GM13976 (cell line): ENCODE results near the gene BCL10.

ENCODE experiments used
- DNase-seq: peaks from one replicate; pipeline ENCODE4 v3.0.0; 2012; ENCODE audit warnings: low spot score
- in situ Hi-C: fragments of 300-500 bp; cut with MboI; formaldehyde crosslinking; loops from one replicate; pipeline ENCODE4 v1.12.0; 2022; ENCODE audit warnings: low sequenced_read_pairs, mixed read lengths, inconsistent platforms; ENCODE audit not compliant: unreplicated experiment
- TF ChIP-seq, protein P1 (sequence below): IDR thresholded peaks from 2 replicates; pipeline ENCODE4 v1.5.1; 2012; ENCODE audit warnings: borderline replicate concordance, mild to moderate bottlenecking; ENCODE audit not compliant: insufficient read depth; ENCODE audit errors: extremely low read depth, missing control alignments, control extremely low read depth

The BCL10 gene

DNA sequence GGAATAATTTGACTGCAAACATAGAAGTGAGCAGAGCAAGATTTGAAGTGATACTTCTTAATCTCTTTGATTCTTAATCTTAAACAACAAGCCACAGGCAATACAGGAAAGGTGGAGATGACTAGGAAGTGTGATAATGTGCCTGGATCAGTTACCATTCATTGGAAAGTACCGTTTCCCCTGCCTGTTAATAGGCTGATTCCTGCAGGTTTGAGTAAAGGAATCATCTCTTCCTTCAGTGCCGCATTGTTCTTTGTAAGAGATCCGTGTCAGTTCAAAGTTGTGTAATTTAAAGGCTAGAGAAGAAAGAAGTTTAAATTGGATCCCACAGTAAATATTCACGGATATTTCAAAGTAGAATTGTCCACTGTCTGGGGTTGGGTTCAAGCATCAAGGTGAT lies 43.5 kb upstream of the BCL10 start:
- TF ChIP-seq, protein P1, sequence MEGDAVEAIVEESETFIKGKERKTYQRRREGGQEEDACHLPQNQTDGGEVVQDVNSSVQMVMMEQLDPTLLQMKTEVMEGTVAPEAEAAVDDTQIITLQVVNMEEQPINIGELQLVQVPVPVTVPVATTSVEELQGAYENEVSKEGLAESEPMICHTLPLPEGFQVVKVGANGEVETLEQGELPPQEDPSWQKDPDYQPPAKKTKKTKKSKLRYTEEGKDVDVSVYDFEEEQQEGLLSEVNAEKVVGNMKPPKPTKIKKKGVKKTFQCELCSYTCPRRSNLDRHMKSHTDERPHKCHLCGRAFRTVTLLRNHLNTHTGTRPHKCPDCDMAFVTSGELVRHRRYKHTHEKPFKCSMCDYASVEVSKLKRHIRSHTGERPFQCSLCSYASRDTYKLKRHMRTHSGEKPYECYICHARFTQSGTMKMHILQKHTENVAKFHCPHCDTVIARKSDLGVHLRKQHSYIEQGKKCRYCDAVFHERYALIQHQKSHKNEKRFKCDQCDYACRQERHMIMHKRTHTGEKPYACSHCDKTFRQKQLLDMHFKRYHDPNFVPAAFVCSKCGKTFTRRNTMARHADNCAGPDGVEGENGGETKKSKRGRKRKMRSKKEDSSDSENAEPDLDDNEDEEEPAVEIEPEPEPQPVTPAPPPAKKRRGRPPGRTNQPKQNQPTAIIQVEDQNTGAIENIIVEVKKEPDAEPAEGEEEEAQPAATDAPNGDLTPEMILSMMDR, result no peak
- DNase-seq, result no peak
- in situ Hi-C loops, result loop anchor here (25.0 kb wide), 3 partner anchors 392 to 692 kb away; partner anchors contain the start of gene ZNHIT6

DNA sequence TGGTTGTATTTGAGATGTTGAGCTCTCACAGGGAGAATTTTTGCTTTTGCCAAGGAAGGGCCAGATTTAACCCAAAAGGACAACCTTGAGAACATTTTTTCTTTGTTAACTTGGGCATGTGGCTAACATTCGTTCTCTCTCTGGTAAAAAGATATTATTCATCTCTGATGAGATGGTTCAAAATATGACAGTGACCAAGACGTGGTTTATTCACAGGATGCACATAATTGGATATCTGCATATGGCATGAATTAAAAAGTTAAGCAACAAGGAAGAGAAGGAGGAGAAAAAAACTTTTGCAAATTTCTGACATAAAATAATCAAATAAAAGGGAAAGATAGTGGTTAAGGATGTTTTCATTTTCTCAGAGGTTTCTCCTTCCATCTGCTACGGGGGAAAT lies 43.1 kb upstream of the BCL10 start:
- TF ChIP-seq, protein P1, result no peak
- in situ Hi-C loops, result loop anchor here (25.0 kb wide), 3 partner anchors 393 to 693 kb away; partner anchors contain the start of gene ZNHIT6
- no peak for DNase-seq

DNA sequence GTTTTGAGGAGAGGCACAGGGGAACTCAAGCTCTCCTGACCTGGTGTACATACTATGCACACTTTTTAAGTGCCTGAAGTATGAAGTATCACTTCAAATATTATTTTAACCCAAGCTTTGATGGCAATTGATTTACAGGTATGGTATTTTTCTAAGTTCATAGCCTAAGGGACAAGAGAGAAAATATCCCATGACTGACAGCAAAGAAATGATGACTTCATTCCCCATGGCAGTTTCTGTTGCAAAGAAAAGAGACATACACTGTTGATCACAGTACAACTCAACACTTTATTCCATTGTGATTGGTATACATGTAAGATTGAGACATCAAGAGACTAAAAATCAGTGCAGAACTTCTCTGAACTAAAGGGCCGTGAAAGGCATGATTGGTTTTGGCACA lies 41.8 kb upstream of the BCL10 start:
- TF ChIP-seq, protein P1, result no peak
- in situ Hi-C loops, result loop anchor here (25.0 kb wide), 3 partner anchors 394 to 694 kb away; partner anchors contain the start of gene ZNHIT6
- DNase-seq, result no peak

DNA sequence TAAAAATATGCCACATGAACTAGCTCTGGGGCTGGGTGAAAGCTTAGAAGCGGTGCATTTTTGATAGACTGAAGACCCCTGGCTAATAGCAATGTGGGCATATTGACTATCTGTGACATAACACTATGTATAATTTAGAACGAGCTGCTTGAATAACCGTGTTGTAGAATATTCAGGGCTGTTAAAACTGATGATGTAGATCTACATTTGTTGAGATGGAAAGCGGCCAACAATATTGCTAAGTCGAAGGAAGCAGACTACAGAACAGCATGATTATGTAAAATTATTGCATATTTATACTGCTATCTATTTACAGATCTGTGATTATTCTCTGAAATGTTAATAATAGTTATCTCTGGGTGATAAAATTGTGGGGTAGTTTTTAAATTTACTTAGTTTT lies 41.1 kb upstream of the BCL10 start:
- TF ChIP-seq, protein P1, result no peak
- in situ Hi-C loops, result loop anchor here (25.0 kb wide), 3 partner anchors 395 to 695 kb away; partner anchors contain the start of gene ZNHIT6

DNA sequence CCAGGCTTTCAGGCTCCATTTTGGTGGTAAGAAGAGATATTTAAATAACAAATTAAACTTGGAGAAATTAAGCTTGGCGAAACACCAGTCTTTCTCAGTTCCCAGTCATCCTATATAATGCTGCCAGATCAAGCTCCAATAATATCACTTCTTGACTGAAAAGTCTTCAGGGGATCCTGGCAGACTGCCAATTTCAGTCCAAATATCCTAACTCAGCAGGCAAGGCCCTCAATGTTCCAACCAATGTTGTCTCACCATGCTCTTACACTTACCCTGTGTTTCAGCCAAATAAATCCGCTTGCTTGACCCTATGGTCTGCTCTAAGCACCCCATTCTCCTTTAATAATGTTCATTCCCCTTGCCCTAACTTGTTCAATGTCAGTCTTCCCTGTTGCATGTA lies 39.9 kb upstream of the BCL10 start:
- in situ Hi-C loops, result loop anchor here (25.0 kb wide), 3 partner anchors 396 to 696 kb away; partner anchors contain the start of gene ZNHIT6
- TF ChIP-seq, protein P1, result no peak
- DNase-seq, result no peak

More for the DNA sequence above, 41.1 kb upstream of the BCL10 start:
- no peak for DNase-seq

DNA sequence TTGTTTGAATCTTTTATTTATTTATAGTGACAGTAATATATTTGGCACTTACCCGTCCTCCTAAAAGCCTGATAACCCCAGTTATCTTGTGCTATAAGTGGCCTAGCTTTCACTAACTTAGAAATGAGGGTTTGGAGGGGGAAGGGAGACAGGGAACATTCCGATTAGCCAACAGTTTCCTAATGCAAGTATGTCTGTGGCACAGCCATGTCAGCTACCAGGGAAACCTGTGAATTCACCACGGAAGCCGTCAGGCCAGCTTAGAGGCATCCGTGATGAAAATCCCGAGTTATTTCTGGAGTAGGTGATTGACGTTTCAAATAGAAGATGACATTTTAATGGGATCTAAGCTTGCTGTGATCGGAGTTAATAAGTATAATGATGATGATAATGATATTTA lies 39.4 kb upstream of the BCL10 start:
- DNase-seq, result no peak
- TF ChIP-seq, protein P1, result no peak
- in situ Hi-C loops, result loop anchor here (25.0 kb wide), 3 partner anchors 397 to 697 kb away; partner anchors contain the start of gene ZNHIT6
